Measurements from ENCODE around the gene SPATS1.

Gene SPATS1

GRCh38 chr6:44375071-44375470, 32.6 kb downstream of the SPATS1 start:
- no peak for TF ChIP-seq POLR2A (IDR thresholded peaks at IDR 0.05; ENCODE audit: low read depth, low read length)
- DNase-seq (ENCODE audit: insufficient read length, low spot score): no peak
- FAIRE-seq: no peak

DNA sequence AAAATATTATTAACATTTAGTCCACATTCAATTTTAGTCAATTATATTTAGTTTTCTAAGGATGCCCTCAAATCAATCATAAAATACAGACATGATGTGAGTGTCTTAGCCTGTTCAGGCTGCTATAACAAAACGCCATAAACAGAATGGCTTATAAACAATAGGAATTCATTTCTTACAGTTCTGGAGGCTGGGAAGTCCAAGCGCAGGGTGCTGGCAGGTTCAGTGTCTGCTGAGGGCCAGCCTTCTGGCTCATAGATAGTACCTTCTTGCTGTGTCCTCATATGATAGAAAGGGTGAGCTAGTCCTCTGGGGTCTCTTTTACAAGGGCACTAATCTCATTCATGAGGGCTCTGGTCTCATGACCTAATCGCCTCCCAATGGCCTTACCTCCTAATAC, 35.0 kb downstream of the SPATS1 start:
- no peak for FAIRE-seq
- no peak for DNase-seq (ENCODE audit: insufficient read length, low spot score)
- no peak for TF ChIP-seq POLR2A (IDR thresholded peaks at IDR 0.05; ENCODE audit: low read depth, low read length)

- no peak for TF ChIP-seq POLR2A (IDR thresholded peaks at IDR 0.05; ENCODE audit: low read depth, low read length)
- FAIRE-seq (no peak), DNase-seq (ENCODE audit: insufficient read length, low spot score) (no peak)
These were observed 35.5 kb downstream of the SPATS1 start for GRCh38 chr6:44377971-44378370.

DNA sequence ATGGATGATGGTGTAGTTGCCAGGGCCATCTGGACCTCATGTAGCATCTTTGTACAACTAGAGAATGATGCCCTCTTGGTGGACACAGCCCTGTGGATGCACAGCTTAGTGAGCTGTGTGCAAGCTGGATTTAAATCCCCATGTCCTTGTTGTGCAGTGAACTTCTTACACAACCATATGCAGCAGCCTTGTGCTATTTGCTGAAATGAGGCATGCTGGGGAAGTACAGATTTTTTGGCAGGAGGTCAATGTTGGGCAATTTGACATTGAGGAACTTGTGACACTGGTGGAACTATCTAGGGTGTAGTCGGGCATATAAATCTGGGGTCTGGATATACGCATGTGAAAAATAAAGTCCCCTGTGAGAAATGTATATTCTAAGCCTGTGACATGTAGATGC, 39.3 kb downstream of the SPATS1 start:
- FAIRE-seq: no peak
- DNase-seq (ENCODE audit: insufficient read length, low spot score): no peak

DNA sequence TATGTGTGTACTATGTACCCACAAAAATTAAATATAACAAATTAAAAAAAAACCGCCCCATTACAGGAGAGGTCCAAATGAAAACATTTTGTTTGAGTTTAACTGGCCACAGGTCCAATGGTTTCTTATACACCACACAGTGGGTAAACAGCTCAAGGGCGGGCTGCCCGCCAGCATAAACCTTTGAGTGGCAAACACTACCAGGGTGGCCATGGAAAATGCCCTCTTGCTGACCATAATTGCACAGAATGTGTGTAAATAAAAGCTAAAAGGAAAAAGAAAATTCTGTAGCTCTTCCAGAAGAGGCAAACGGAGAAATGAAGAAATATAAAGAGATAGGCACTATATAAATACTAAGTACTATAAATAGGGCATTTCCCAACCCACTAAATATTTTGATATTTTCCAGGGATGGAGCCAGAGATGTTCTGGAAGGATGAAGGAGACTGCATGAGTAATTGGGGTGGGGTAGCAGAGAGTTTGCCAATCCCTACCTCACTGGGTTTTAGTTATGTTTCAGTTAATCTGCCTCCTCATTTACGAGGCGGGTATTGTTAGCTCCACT, 44.0 kb downstream of the SPATS1 start:
- DNase-seq (ENCODE audit: insufficient read length, low spot score) (no peak), FAIRE-seq (no peak)
- no peak for TF ChIP-seq POLR2A (IDR thresholded peaks at IDR 0.05; ENCODE audit: low read depth, low read length)

More for the DNA sequence above, 39.3 kb downstream of the SPATS1 start:
- no peak for TF ChIP-seq POLR2A (IDR thresholded peaks at IDR 0.05; ENCODE audit: low read depth, low read length)

GRCh38 chr6:44386929-44387345, 44.5 kb downstream of the SPATS1 start:
- FAIRE-seq (no peak), DNase-seq (ENCODE audit: insufficient read length, low spot score) (peak; percentile 19)
- no peak for TF ChIP-seq POLR2A (IDR thresholded peaks at IDR 0.05; ENCODE audit: low read depth, low read length)

DNA sequence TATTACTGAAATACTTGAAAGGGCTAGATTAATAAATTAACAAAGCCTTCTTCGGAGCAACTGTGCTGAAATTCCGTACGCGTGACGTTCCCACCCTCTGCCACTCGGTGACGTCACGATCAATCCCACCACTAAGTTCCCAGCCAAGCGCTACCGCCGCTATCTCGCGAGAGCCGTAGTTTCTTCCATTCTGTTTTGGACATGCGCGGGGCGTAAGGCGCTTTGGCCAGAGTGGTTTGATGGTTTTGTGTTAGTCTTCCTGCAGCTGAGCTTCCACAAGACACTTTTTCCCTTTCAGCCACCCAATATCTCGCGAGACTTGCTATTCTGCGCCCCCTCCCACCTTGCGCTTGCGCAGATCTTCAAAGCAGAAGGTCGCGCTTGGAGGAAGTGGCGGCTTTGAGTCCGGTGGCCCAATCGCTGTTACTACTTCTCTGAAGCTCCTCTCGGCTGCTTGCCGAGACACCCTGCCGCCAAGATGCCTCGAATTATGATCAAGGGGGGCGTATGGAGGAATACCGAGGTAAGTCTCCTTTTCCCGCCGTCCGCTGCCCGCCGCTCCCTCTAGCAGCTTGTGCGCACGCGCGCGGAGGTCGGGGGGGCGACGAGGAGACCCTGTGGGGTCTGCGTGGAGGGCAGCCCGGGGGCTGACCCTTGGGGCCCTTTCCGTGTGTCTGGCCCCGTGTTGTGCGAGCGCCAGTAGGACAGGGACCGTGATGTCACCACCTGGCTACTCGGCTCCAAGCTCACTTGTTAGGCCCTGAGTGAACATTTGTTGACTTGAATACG, 45.1 kb downstream of the SPATS1 start, which contains the start of gene CDC5L:
Gene CDC5L, plus strand, starts transcription at position 361 of the 789 bp plus-strand sequence. Its CDS starts 118 bp downstream, at position 479.
- DNase-seq (ENCODE audit: insufficient read length, low spot score): peak; percentile 93
- peak; percentile 91 for FAIRE-seq
- TF ChIP-seq POLR2A (IDR thresholded peaks at IDR 0.05; ENCODE audit: low read depth, low read length): peak; percentile 87

DNA sequence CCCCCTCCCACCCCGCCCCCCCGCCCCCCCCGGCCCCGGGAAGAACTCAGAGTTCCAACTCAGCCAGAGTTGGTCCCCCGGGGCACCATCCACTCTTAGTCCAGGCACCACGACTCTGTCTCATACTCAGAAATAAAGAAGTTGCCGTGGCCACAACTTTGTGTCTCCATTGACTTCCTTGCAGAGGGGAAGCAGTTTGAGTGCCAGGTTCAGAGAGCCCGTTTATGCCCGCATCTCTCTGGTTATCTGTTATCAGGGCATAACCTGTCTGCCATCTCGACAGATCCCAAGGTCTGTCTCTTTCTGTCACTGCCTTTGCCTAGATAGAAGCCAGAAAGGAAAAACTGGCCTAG, 45.7 kb downstream of the SPATS1 start:
- FAIRE-seq: no peak
- TF ChIP-seq POLR2A (IDR thresholded peaks at IDR 0.05; ENCODE audit: low read depth, low read length): no peak
- no peak for DNase-seq (ENCODE audit: insufficient read length, low spot score)

DNA sequence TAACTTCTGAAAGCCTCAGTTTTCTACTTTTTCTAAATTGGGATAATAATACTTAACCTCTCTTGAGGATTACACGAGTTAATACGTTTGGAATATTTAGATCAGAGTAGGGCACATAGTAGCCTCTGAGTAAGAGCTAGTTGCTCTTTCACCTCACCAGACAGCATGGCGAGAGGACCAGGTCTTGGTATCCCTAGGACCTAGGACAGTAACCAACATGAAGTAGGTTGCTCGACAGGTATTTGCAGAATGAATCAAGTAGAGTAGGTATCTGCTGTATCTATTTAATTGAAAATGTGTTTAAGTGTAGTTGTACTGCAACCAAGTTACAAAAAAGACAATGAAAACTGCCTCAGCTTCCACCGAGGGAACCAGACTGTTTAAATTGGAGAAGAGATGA, 46.4 kb downstream of the SPATS1 start:
- no peak for FAIRE-seq

GRCh38 chr6:44390158-44390683, 47.8 kb downstream of the SPATS1 start:
- no peak for FAIRE-seq
- TF ChIP-seq POLR2A (IDR thresholded peaks at IDR 0.05; ENCODE audit: low read depth, low read length): no peak
- no peak for DNase-seq (ENCODE audit: insufficient read length, low spot score)

More for the DNA sequence above, 46.4 kb downstream of the SPATS1 start:
- no peak for TF ChIP-seq POLR2A (IDR thresholded peaks at IDR 0.05; ENCODE audit: low read depth, low read length)
- DNase-seq (ENCODE audit: insufficient read length, low spot score): no peak

Data from H54 (cell line).